ENCODE results near the gene CENATAC.
A peak's percentile ranks its signal among the peaks of the same experiment; 100 is the strongest.

GRCh38 chr11:119015054-119015611, 17.2 kb downstream of the CENATAC start:
- TF ChIP-seq, protein P1, sequence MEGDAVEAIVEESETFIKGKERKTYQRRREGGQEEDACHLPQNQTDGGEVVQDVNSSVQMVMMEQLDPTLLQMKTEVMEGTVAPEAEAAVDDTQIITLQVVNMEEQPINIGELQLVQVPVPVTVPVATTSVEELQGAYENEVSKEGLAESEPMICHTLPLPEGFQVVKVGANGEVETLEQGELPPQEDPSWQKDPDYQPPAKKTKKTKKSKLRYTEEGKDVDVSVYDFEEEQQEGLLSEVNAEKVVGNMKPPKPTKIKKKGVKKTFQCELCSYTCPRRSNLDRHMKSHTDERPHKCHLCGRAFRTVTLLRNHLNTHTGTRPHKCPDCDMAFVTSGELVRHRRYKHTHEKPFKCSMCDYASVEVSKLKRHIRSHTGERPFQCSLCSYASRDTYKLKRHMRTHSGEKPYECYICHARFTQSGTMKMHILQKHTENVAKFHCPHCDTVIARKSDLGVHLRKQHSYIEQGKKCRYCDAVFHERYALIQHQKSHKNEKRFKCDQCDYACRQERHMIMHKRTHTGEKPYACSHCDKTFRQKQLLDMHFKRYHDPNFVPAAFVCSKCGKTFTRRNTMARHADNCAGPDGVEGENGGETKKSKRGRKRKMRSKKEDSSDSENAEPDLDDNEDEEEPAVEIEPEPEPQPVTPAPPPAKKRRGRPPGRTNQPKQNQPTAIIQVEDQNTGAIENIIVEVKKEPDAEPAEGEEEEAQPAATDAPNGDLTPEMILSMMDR (conservative IDR thresholded peaks at IDR 0.05): peak; percentile 42; the same call in 1 of the 2 replicates
- TF ChIP-seq EZH2 (IDR thresholded peaks at IDR 0.05; ENCODE audit: low read depth): no peak

Data from PC-9 (cell line).